ENCODE measurements around the gene CPNE9.

The CPNE9 gene

DNA sequence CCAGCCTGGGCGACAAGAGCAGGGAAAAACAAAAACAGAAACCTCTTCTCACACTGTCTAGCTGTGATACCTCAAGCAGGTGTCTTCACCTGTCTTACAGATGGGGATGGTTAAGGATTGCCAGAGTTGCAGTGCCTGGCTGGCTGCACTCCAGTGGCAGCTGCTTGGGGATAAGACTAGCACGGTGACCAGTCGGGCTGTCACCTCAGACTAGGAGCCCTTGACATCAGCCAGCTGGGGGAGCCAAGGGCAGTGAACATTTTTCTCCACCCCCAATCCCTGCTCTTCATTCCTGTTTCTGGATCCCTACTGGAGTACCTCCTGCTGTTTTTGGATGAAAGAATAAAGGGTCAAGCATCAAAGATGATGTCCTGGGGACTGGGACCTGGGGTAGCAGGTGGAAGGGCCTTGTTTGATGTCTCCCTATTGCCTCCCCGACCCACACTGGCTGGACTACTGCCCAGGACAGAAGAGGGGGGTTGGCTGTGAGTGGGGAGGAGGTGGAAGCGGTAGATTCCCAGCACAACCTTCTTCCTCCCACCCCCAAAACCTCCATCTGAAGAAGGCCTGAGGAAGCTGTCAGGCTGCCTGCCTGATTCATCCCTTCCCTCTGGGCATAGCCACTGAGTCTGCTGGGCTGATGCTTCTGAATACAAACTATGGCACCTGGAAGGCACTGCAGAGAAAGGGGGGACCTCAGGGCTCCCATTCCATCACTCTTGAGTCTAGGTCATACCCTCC lies 7.0 kb upstream of the CPNE9 start:
- Mint-ChIP-seq H3K4me3 (no peak overlapping the region), H3K27me3 (no peaks in the 10 kb centered on the region), H3K27ac (no peak overlapping the region), H3K36me3 (ENCODE audit: low read depth) (peaks cover 41% of the 10 kb centered on the region), H3K4me1 (ENCODE audit: low read depth) (no peaks in the 10 kb centered on the region), H3K9me3 (no peaks in the 10 kb centered on the region)

DNA sequence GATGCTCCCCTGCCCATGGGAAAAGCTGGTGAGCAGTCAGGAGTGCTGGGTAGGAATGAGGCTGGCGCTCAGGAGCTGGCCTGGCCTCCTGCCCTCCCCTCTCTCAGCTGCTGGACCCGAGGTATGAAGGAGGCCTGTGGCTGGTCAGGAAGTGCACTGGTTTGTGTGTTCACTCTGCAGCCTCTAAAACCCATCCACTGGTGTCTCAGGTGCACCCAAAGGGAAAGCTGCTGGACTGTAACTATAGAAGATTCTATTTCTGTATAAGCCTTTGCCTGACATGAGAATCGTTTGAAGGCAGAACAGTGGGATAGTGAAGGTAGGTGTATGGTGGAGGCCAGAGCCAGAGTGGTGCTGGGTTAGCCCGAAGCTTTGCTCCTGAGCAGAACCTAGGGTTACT lies 5.7 kb upstream of the CPNE9 start:
- Mint-ChIP-seq H3K9me3 (no peaks in the 10 kb centered on the region), H3K27me3 (peaks cover 1% of the 10 kb centered on the region), H3K27ac (no peak overlapping the region), H3K4me3 (no peak overlapping the region), H3K36me3 (ENCODE audit: low read depth) (peaks cover 48% of the 10 kb centered on the region), H3K4me1 (ENCODE audit: low read depth) (no peaks in the 10 kb centered on the region)

DNA sequence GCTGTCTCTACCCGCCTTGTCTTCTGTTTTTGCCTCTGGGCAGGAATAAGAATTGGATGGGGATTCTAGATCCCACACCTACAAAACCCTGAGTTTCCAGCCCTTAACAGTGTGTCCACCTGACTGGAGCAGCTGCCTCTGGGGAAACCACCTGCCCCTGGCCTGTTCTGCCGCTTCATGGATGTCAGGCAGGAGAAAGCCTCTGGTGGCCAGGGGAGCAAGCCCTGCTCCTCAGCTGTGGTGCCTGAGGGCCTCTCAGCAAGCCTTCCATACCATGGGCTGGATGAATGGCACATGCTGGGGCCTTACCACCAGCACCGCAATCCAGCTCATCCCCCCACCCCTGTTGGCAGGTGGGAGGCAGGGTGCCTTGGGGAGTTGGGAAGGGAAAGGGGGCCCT lies 5.3 kb upstream of the CPNE9 start:
- Mint-ChIP-seq H3K27me3 (peaks cover 5% of the 10 kb centered on the region), H3K9me3 (no peaks in the 10 kb centered on the region), H3K4me1 (ENCODE audit: low read depth) (peaks cover 2% of the 10 kb centered on the region), H3K36me3 (ENCODE audit: low read depth) (peaks cover 47% of the 10 kb centered on the region), H3K27ac (no peak overlapping the region), H3K4me3 (no peak overlapping the region)

- Mint-ChIP-seq H3K27me3 (peaks cover 11% of the 10 kb centered on the region), H3K9me3 (no peaks in the 10 kb centered on the region), H3K4me1 (ENCODE audit: low read depth) (peaks cover 14% of the 10 kb centered on the region), H3K36me3 (ENCODE audit: low read depth) (peaks cover 44% of the 10 kb centered on the region), H3K27ac (no peak overlapping the region), H3K4me3 (no peak overlapping the region)
Observed at GRCh38 chr3:9700536-9700935, 3.1 kb upstream of the CPNE9 start.

GRCh38 chr3:9701006-9701405 lies 2.6 kb upstream of the CPNE9 start:
- no peak overlapping the region for H3K27ac Mint-ChIP-seq
- no peaks in the 10 kb centered on the region for H3K9me3 Mint-ChIP-seq
- H3K27me3 Mint-ChIP-seq: peaks cover 15% of the 10 kb centered on the region
- peaks cover 14% of the 10 kb centered on the region for H3K4me1 Mint-ChIP-seq (ENCODE audit: low read depth)
- no peak overlapping the region for H3K4me3 Mint-ChIP-seq
- H3K36me3 Mint-ChIP-seq (ENCODE audit: low read depth): peaks cover 42% of the 10 kb centered on the region

GRCh38 chr3:9701711-9702110 lies 1.9 kb upstream of the CPNE9 start:
- H3K36me3 Mint-ChIP-seq (ENCODE audit: low read depth): peaks cover 40% of the 10 kb centered on the region
- H3K4me1 Mint-ChIP-seq (ENCODE audit: low read depth): peaks cover 14% of the 10 kb centered on the region
- no peak overlapping the region for H3K27ac Mint-ChIP-seq
- H3K4me3 Mint-ChIP-seq: no peak overlapping the region
- H3K27me3 Mint-ChIP-seq: peaks cover 22% of the 10 kb centered on the region
- no peaks in the 10 kb centered on the region for H3K9me3 Mint-ChIP-seq

DNA sequence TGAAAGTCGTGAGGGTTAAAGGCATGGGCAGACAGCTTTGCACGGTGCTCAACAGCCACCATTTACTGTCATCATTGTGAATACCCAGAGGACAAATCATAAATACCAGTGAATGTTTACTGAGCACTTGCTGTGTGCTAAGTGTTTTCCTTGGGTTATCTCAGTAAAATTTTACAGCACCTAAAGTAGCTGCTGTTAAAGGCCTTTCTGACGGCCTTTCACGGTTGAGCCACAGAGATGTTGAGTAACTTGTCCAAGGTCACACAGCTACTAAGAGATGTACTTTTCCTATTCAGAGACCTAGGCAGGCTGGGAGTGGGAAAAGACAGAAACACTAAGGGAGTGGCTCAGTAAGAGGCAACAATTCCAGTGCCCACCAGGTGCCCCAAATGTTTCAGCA lies 393 bp upstream of the CPNE9 start:
- H3K9me3 Mint-ChIP-seq: no peaks in the 10 kb centered on the region
- H3K36me3 Mint-ChIP-seq (ENCODE audit: low read depth): peaks cover 33% of the 10 kb centered on the region
- H3K4me3 Mint-ChIP-seq: no peak overlapping the region
- peaks cover 23% of the 10 kb centered on the region for H3K27me3 Mint-ChIP-seq
- peaks cover 14% of the 10 kb centered on the region for H3K4me1 Mint-ChIP-seq (ENCODE audit: low read depth)
- no peak overlapping the region for H3K27ac Mint-ChIP-seq

DNA sequence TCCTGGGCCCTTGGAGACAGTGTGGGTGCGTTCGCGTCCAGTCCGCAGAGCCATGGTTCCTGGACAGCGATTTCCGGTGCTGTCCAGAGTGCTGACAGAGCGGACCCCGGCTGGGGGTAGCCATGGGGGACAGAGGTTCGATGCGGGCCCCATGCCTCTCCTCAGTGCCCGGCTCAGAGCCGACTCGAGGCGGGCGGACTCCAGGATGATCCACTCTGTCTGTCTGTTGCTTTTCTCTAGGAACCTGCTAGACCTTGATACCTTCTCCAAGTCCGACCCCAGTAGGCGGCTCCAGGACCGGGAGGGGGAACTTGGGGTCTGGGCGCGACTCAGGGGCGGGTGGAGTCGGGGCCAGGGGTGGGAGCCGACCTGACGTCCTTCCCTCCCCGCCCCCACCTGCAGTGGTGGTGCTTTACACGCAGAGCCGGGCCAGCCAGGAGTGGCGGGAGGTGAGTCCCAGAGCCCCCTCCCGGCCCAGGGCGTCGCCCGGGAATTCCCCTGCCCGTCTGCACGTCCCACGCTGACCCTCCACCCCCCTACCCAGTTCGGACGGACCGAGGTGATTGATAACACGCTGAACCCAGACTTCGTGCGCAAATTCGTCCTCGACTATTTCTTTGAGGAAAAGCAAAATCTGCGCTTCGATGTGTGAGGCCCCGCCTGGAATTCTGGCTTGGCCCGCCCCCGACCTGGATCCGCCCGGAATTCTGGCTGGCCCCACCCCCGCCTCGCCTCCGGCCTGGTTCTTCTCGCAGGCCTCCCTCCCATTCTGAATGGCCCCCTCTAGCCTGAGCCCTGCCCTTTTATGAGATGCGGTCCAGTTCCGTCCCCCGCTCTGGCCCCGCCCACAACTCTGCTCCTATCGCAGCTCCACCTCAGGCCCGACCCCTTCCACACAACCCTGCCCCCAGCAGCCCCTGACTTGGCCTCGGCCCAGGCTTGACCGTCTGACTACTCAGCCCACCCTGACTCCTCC lies 1.0 kb downstream of the CPNE9 start:
- Mint-ChIP-seq H3K27me3 (peaks cover 23% of the 10 kb centered on the region), H3K36me3 (ENCODE audit: low read depth) (peaks cover 28% of the 10 kb centered on the region), H3K4me1 (ENCODE audit: low read depth) (peaks cover 14% of the 10 kb centered on the region), H3K27ac (no peak overlapping the region), H3K4me3 (peak overlapping the region; percentile 51), H3K9me3 (no peaks in the 10 kb centered on the region)

DNA sequence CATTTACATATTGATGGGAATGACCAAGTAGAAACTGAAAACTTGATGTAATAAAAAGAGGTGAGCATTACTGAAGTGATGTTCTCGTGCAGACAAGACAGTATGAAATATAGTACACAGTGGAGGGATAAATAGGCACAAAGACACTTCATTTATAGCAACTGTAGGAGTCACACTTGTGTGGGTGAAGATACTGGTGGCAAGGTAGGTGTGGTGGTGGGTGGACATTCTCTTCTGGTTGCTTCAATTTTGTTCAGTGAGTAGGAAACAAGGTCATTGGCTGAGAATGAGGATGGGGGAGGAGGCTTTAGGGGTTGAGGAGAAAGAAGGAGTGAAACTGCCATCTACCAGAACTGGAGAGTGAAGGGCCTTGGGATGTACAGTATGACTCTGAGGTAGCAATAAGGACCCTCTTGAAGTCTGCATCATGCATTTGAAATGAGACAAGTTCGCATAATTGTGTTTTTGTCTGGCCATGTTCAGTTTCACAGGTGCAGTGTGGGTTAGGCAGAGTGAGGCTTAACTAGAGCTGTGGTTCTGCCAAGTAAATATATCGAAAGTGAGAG lies 6.6 kb downstream of the CPNE9 start:
- Mint-ChIP-seq H3K36me3 (ENCODE audit: low read depth) (no peaks in the 10 kb centered on the region), H3K9me3 (no peaks in the 10 kb centered on the region), H3K4me1 (ENCODE audit: low read depth) (no peaks in the 10 kb centered on the region), H3K27ac (no peak overlapping the region), H3K4me3 (no peak overlapping the region), H3K27me3 (peaks cover 17% of the 10 kb centered on the region)

- Mint-ChIP-seq H3K36me3 (ENCODE audit: low read depth) (no peaks in the 10 kb centered on the region), H3K27me3 (peaks cover 4% of the 10 kb centered on the region), H3K4me3 (no peak overlapping the region), H3K27ac (no peak overlapping the region), H3K4me1 (ENCODE audit: low read depth) (peaks cover 7% of the 10 kb centered on the region), H3K9me3 (no peaks in the 10 kb centered on the region)
Observed at GRCh38 chr3:9712415-9712814, 8.8 kb downstream of the CPNE9 start.

DNA sequence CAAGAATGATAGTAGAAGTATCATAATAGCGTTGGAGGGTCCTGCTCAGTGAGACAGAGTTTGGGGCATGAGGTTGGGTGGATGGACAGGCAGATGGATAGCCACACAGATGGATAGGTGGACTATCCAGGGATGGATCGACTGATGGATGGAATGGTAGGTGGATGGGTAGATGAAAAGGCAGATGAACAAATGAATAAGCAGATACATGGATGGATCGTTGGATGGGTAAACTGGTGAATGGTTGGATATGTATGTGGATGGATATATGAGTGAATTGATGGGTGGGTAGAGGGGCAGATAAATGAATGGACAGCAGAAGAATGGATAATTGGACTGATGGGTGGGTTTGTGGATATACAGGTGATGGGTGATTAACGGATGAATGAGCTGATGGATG lies 9.5 kb downstream of the CPNE9 start:
- H3K4me3 Mint-ChIP-seq: no peak overlapping the region
- no peak overlapping the region for H3K27ac Mint-ChIP-seq
- H3K36me3 Mint-ChIP-seq (ENCODE audit: low read depth): no peaks in the 10 kb centered on the region

DNA sequence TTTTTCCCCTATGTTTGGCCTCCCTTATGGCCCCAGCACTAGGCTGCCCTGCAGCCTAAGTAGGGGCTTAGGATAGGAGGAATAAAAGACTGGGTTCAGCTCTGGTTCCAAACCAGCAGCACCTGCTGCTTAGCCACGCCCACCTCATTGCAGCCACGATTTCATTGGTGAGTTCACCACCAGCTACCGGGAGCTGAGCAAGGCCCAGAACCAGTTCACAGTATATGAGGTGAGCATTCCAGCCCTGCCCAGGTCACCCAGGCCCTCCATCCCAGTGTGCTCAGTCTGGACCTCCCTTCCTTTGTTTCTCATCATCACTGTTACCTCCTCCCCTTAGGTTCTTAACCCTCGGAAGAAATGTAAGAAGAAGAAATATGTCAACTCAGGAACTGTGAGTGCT lies 11.5 kb downstream of the CPNE9 start:
- Mint-ChIP-seq H3K9me3 (no peaks in the 10 kb centered on the region), H3K4me3 (no peak overlapping the region), H3K4me1 (ENCODE audit: low read depth) (peaks cover 7% of the 10 kb centered on the region), H3K27me3 (peaks cover 4% of the 10 kb centered on the region), H3K36me3 (ENCODE audit: low read depth) (no peaks in the 10 kb centered on the region), H3K27ac (no peak overlapping the region)

More for the DNA sequence above, 9.5 kb downstream of the CPNE9 start:
- Mint-ChIP-seq H3K4me1 (ENCODE audit: low read depth) (peaks cover 7% of the 10 kb centered on the region), H3K27me3 (peaks cover 4% of the 10 kb centered on the region), H3K9me3 (no peaks in the 10 kb centered on the region)

DNA sequence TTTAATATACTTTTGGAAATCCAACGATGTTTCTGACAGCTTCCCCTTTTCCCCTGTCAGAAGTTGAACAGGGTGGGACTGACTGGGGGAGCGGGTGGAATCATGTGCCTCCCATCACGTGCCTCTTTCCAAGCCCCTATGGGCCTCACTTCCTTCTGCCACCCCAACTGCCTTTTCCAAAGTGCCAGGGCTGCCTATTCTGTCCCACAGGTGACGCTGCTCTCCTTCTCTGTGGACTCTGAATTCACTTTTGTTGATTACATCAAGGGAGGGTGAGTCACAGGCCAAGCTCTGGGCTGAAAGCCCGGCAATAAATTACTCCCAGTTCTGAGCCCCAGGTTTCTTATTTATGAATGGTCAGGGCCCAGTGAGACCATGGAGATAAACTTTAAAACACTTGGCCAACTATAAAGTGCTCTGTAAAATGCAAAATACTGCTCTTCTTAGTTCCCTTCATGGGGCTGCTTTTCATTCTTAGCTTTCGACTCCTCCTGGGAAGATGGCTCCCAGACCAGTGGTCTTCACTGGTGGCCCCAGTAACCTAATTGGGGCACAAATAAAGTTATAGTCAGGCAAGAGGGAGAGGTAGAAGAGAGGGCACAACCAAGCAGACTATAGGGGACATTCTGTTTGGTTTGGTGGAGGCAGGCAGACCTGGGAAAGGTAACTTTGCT lies 12.3 kb downstream of the CPNE9 start:
- H3K4me1 Mint-ChIP-seq (ENCODE audit: low read depth): peaks cover 7% of the 10 kb centered on the region
- no peak overlapping the region for H3K27ac Mint-ChIP-seq
- H3K9me3 Mint-ChIP-seq: no peaks in the 10 kb centered on the region
- no peak overlapping the region for H3K4me3 Mint-ChIP-seq
- H3K27me3 Mint-ChIP-seq: peaks cover 4% of the 10 kb centered on the region
- no peaks in the 10 kb centered on the region for H3K36me3 Mint-ChIP-seq (ENCODE audit: low read depth)

DNA sequence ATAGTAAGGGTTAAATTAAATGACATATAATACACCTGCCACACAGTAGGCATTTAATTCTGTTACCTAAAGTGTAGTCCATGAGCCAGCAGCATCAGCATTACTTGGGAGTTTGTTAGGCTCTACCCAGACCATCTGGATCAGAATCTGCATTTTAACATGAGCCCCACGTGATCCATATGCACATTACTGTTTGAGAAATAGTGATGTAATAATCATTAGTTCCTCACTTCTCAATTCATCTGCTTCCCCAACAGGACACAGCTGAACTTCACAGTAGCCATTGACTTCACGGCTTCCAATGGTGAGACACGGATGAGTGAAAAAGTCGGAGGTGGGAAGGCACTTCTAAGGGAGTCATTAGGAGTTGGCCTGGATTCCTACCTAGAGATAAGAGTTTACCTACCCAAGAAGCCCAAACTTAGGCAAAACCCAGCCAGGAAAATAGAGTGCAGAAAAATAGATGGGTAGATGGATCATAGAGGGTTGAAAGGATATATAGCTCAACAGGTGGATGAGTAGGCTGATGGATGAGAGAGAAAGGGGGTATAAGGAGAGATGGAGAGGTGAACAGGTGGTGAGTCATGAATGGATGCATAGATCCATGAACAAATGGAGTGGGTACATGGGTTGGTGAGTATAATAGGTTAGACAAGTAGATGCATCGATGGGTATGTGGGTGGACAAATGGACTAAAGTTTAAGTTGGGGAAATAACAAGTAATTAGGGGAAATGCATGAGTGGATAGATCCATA lies 13.3 kb downstream of the CPNE9 start:
- no peak overlapping the region for H3K4me3 Mint-ChIP-seq
- H3K27me3 Mint-ChIP-seq: peaks cover 4% of the 10 kb centered on the region
- H3K36me3 Mint-ChIP-seq (ENCODE audit: low read depth): no peaks in the 10 kb centered on the region
- H3K9me3 Mint-ChIP-seq: no peaks in the 10 kb centered on the region
- peaks cover 7% of the 10 kb centered on the region for H3K4me1 Mint-ChIP-seq (ENCODE audit: low read depth)
- no peak overlapping the region for H3K27ac Mint-ChIP-seq
